Measurements from ENCODE around the gene DOCK2.

DOCK2 gene

DNA sequence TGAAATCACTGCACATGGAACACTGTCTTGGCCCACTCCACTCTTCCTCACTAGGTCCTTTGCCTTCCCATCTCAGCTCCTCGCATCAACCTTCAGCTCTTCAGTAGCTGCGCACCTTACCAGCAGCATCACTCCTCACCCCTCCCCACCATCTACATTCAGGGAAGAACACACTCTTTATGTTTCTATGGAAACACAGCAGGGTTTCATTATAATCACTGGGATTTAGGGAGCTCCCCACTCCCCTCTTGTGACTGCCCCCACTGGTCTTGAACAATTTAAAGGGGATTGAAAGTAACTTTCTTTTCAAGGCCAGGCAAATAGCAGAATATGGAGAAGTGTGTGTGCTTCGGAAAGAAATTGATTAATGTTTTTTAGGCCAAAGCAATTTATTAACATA, 232.0 kb downstream of the DOCK2 start:
- TF ChIP-seq, protein P1, sequence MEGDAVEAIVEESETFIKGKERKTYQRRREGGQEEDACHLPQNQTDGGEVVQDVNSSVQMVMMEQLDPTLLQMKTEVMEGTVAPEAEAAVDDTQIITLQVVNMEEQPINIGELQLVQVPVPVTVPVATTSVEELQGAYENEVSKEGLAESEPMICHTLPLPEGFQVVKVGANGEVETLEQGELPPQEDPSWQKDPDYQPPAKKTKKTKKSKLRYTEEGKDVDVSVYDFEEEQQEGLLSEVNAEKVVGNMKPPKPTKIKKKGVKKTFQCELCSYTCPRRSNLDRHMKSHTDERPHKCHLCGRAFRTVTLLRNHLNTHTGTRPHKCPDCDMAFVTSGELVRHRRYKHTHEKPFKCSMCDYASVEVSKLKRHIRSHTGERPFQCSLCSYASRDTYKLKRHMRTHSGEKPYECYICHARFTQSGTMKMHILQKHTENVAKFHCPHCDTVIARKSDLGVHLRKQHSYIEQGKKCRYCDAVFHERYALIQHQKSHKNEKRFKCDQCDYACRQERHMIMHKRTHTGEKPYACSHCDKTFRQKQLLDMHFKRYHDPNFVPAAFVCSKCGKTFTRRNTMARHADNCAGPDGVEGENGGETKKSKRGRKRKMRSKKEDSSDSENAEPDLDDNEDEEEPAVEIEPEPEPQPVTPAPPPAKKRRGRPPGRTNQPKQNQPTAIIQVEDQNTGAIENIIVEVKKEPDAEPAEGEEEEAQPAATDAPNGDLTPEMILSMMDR (conservative IDR thresholded peaks at IDR 0.05; ENCODE audit: low read length) = no peak
- DNase-seq (ENCODE audit: low read depth) = no peak
- H3K4me3 ChIP-seq (ENCODE audit: low read length) = no peak overlapping the region

DNA sequence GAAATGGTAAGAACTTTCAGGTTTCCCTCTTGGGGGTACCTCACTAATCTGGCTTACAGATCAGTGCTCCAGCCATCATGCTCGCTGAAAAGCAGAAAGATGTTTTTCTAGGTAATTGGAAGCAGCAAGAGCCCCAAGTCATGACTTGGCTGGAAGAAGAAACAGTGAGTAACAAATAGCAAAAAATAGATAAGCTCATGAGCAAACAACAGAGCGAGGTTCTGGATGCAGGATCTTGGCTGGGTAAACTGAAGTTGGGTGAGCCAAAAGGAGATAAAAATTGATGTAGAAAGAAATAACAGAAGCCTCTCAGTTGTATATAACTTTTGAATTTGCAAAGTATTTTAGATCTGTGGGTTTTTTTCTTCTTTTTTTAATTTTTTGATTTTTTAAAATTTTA, 233.1 kb downstream of the DOCK2 start:
- no peak overlapping the region for H3K4me3 ChIP-seq (ENCODE audit: low read length)
- TF ChIP-seq, protein P1 (conservative IDR thresholded peaks at IDR 0.05; ENCODE audit: low read length) = no peak
- DNase-seq (ENCODE audit: low read depth) = no peak

DNA sequence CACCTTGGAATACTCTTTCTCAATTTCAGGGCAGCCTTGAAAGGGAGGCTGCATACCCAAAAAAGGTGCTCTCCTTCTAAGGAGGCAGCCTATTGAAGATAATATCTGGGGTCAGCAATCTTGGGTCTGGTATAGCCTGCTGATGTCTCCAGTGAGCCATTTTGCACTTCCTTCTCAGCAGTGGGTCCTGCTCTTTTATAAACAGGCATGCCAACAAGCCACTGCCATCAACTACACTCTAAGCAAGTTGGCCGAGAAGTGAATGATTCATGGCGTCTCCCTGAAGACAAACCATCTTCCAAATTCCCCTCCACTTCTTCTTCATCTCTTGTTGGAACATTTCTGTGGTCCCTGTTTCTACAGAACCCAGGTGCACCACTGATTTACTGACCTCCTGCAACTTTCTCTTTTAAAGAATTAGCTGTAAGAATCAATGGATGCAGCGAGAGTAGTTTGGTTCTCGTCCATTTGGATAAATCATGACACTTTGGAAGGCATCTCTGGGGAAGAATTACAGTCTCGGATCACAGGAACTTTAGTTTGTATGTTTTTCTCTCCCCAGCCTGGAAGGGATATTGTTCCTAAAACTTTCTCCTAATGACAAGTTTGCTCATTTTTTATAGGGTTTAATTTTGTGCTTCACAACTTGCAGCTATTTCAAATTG, 234.9 kb downstream of the DOCK2 start:
- TF ChIP-seq, protein P1 (conservative IDR thresholded peaks at IDR 0.05; ENCODE audit: low read length) = no peak
- no peak overlapping the region for H3K4me3 ChIP-seq (ENCODE audit: low read length)
- DNase-seq (ENCODE audit: low read depth) = no peak

DNA sequence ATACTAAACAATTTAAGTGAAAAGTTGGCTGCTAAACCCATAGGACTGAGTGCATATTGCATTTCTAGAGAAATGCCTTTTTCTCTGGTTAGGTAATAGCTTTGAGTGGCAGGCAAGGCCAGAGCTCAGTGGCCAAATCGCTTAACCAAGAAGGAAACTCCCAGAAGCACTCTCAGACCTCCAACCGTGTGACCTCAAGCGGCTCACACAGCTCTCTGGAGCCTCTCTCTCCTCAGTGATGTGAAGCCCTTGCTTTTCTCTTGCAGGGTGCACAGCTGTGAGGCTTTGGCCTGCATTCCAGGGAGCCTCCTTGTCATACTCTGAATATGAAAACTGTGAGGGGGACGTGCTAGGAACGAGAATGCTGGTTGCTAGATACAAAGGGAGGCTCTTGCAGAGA, 236.6 kb downstream of the DOCK2 start:
- peak; percentile 79 for DNase-seq (ENCODE audit: low read depth)
- TF ChIP-seq, protein P1 (conservative IDR thresholded peaks at IDR 0.05; ENCODE audit: low read length) = no peak
- H3K4me3 ChIP-seq (ENCODE audit: low read length) = no peak overlapping the region

DNA sequence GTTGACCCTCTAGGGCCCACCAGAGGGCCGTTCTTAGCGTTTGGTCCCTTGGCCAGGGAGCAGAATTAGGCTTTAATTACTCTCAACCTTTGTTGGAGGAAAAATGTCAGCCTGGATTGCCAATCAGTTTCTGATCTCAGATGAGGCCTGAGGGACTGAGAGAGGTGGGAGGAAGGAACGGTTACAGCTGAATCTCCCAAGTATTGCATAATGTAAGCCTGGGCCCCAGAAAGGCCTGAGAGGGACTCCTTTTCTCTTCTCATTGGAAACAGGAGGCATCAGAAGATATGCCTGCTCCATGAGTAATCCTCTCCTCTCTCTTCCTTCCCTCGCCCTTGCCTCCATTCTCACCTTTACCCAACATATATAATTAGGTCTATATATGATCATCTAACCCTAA, 237.5 kb downstream of the DOCK2 start:
- TF ChIP-seq, protein P1 (conservative IDR thresholded peaks at IDR 0.05; ENCODE audit: low read length) = no peak
- no peak overlapping the region for H3K4me3 ChIP-seq (ENCODE audit: low read length)
- DNase-seq (ENCODE audit: low read depth) = peak; percentile 67

DNA sequence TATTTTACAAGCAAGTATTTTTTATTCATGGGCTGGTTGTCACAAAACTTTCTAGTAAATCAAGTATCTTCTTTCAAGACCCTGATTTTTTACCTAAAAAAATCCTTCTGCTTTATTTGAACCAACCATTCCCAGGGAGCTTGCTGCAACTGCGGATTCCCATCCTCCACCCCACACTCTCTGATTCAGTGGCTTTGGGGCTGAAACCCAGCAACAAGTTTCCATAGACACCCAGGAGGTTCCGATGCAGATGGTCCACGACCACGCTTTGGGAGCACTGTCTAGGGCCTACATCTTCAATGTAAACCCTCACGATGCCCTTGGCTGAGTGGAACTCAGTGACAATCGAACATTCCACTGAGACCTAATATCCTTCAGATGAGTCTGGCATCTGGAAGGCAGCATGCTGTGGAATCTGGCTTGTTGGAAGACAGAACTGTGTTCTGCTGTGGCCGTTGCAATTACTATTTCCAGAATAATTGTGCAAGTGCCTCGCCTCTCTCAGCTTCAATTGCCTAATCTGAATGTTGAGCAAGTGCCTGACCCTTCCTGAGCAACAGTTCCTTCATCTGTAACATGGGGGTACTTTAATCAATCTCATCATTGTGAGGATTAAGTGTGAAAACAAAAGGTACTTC, 238.1 kb downstream of the DOCK2 start:
- no peak overlapping the region for H3K4me3 ChIP-seq (ENCODE audit: low read length)
- peak; percentile 94 for DNase-seq (ENCODE audit: low read depth)
- TF ChIP-seq, protein P1 (conservative IDR thresholded peaks at IDR 0.05; ENCODE audit: low read length) = no peak

DNA sequence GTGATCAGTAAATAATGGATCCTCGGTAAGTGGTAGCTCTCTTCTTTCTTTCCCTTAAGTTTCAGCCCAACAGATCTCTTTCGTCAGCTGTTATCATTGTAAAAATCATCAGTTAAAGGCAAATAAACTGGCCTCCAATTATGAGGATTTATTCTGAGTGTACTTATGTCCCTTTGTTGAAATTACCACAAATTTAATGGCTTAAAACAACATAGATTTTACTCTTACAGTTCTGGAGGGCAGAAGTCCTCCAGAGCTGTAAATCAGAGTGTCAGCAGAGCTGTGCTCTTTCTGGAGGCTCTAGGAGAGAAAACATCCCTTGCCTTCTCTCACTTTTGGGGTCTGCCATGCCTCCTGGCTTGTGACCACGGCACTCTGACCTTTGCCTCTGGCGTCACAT, 238.7 kb downstream of the DOCK2 start:
- TF ChIP-seq, protein P1 (conservative IDR thresholded peaks at IDR 0.05; ENCODE audit: low read length) = no peak
- no peak overlapping the region for H3K4me3 ChIP-seq (ENCODE audit: low read length)

More for the DNA sequence above, 238.7 kb downstream of the DOCK2 start:
- no peak for DNase-seq (ENCODE audit: low read depth)

All from AG10803 (cell line).